GM18907 (cell line): ENCODE measurements around the gene CDC42BPB.

Experiments
- ATAC-seq: cut with Tn5 transposase; IDR thresholded peaks from one replicate; pipeline ENCODE4 v1.9.1; 2021; ENCODE audit warnings: mild to moderate bottlenecking, moderate library complexity; ENCODE audit not compliant: unreplicated experiment

CDC42BPB gene

GRCh38 chr14:103020271-103021170 lies 36.8 kb downstream of the CDC42BPB start:
- ATAC-seq: no peak

GRCh38 chr14:103019826-103020225 lies 37.5 kb downstream of the CDC42BPB start:
- ATAC-seq: no peak

GRCh38 chr14:103019236-103019635 lies 38.1 kb downstream of the CDC42BPB start:
- ATAC-seq: no peak

DNA sequence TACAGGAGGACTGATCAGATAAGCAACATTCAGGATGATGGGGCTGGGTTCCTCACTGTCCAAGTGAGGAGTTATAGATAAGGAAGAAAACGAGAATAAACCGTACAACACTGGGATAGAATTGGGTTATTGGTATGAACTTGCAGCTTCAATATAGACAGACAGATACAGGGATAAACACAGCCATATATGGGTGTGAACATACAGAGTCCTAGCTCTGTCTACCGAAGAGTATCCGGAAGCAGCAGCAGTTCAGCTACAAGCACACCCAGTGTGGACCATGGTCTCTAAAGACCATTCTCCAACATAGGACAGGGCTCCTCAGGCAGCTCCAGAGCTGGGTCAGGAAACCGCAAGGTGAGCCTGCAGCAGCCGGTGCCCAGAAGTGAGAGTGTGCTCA lies 40.8 kb downstream of the CDC42BPB start:
- no peak for ATAC-seq

DNA sequence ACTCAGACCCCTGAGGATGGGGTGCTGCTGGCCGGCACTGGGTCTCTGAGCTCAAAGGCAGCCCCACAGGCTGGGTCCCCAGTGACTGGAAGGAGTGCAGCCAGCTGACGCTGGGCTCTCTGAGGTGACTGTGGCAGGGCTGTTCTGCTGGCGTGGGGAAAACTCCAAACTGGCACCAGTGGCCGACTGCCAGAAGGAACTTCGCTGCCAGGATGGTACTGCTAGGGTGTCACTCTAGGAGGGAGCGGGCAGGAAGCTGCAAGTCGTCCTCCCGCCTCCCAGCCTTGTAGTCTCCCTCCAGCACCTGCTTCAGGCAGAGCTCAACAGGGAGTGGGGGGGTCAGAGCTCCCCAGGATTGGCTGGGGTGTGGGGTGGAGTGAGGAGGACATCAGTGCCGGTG lies 41.3 kb downstream of the CDC42BPB start:
- no peak for ATAC-seq

DNA sequence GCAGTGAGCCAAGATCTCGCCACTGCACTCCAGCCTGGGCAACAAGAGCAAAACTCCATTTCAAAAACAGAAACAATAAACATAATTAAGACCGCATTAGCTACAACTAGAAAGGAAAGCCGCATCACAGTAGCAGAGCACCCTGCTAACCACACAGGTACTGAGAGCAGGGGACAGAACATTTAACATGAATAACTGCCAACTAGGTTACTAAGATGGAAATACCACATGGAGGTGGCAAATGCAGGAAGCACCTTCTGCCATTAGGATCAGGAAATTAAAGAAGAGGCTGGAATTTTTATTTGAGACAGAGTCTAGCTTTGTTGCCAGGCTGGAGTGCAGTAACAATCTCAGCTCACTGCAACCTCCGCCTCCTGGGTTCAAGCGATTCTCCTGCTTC lies 41.9 kb downstream of the CDC42BPB start:
- ATAC-seq: no peak

DNA sequence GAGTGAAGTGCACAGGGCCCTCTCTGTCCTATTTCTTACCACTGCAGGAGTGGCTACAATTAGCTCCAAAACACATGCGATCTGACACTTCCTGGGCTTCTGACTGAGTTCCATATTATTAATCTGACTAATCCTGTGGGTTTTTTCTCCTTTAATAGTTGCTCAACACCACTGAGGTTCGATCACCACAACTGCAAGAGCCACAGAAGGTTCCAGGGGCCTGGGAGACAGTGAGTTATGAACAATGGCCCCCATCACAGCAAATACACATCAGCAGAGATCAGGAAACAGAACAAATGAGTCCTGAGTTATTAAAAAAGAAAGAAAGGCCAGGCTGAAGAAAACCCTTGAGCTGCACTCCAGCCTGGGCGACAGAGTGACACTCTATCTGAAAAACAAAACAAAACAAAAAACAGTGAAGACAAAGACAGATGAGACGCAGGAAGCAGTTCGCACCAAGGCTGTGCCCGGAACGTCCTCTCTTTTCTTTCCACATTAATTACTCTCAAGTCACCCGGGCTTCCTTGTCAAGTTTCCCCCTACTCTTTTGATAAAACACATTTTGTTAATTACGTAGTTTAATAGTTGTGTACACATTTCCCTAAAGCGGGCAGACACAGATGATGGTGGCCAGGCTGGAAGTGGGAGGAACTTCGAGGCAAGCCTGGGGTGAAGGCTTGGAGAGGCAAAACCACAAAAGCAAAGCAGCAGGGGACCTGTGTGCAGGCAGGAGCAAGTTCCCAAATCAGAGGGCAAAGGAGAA lies 42.7 kb downstream of the CDC42BPB start:
- ATAC-seq: no peak

DNA sequence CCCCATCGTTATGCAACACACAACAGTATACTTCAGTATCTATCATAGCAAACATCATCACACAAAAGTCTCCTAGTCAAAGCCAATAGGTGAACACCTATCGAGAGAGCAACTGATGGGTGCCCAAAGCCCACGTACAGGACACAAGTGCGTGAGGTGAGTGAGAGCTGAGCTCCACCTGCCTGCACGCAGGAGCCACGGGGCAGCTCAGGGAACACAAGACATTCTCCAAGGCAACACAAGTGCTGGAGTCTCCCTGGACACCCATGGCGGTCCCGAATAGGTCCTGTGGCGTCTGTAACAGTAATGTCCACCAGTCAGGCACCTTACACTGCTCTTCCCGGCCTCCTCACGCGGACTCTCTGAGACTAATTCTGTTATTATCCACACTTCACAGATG lies 44.3 kb downstream of the CDC42BPB start:
- no peak for ATAC-seq

DNA sequence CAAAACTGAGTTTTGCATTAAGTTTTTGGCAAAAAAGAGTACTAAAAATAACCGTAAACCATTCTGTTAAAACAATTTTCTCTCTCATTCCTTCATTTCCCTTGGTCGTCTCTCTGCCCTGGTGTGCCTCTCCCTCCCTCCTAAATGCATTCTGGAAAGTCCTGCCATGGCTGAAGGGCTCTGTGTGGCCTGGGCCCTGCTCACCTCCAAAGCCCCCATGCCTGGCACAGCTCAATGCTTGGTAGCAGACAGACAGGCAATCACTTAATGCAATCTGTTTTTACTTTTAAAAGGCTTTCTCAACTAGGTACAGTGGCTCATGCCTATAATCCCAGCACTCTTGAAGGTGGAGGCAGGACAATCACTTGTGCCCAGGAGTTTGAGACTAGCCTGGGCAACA lies 47.8 kb downstream of the CDC42BPB start:
- no peak for ATAC-seq

DNA sequence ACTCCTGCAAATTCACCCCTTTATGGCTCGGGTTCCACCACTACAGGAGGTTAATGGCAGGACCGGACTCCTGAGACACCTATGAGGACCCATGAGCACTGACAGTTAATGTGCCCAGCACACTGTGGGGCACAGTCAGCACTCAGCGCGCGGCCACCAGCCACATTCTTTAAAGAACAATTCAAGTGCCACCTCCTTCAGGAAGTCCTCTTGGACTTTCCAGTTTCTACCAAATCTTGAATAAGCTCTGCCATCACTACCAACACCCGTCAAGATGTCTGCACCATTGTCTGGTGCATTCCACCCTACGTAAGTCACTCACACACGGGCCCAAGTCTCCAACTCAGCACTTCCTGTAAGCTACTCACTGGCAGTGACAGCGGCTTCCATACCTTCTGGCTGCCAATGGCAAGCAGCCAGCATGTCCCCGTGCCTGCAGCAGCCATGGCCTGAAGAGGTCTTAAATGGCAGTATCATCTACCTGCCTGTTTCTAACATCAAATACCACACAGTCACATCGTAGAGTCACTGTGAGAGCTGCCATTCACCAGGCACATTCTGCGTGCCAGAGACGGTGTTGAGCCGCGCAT lies 48.5 kb downstream of the CDC42BPB start:
- no peak for ATAC-seq

- no peak for ATAC-seq
Measured at GRCh38 chr14:103008126-103008525, 49.2 kb downstream of the CDC42BPB start.

DNA sequence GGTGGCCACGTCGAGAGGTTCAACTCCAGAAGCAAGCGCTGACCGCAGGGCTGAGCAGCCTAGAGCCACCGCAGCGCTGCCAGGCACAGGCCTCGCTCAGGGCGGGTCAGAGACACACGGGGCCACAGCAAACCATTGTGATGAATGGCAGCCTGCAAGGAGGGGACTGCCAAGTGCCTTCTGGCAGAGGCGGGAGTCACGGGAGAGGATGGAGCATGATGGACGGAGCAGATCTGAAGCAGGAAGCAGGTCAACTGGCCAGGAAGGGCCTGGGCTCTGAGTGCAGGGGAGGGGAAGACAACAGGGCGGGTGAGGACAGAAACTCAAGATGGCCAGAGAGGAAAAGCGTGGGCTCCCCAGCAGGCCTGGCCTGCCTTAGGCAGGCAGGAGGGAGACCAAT lies 49.8 kb downstream of the CDC42BPB start:
- ATAC-seq: no peak

DNA sequence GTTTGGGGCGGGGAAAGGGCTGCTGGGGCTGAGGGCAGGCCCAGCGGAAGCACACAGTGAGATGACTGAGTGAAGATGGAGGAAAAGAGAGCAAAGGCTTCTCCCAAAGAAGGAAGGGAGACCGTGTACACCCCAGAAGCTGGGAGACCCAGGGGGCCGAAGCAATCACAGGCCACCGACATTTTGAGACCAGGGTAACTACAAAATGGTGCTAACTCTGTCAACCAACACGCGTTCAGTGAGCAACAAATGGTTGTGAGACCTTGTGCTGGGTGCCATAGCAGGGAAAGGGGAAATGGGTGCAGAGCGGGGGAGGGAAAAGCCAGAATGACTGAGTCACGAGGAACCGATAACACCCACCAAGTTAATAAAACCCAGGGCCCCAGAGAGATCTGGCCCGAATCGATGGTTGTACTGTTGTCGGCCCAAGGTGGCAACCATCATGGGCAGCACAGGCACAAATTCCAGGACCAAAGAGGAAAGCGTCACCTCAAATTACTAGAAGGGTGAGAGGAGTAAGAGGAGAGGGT lies 50.3 kb downstream of the CDC42BPB start:
- ATAC-seq: no peak

DNA sequence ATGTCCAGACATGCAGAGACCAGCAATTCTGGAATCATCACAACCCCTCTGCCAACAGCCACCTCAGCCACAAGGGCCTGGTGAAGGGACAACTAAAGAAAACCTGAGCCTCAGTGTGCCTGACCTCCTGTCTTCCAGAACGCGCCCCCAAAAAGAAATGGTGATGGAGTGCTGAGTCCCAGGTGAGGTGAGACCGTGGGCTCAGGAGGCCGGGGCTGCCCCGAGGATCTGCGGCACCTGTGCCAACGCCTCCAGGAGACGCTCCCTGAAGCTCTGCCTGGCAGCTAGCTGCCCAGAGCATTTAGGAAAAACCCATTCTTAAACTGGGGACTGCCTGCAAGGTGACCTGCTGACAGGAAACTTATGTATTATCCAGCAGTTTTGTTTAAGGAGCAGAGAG lies 51.2 kb downstream of the CDC42BPB start:
- ATAC-seq: no peak

DNA sequence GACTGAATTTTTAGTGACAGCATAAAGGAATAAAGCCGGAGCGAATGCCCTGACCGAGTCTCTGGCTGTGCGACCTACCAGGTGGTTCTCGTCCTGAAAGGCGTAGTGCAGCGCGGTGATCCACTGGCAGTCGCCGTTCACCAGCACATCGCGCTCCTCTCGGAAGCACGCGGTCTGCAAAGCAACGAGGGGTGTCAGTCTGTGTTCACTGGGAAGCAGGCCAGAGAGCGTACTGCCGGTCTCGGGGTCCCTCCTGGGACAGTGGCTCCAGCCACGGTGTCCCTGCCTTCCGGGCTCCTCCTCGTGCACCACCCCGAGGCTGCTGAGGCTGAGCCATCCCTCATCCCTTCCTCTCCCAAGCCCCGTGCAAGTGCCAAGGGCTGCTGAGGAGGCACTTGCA lies 53.5 kb downstream of the CDC42BPB start:
- no peak for ATAC-seq

DNA sequence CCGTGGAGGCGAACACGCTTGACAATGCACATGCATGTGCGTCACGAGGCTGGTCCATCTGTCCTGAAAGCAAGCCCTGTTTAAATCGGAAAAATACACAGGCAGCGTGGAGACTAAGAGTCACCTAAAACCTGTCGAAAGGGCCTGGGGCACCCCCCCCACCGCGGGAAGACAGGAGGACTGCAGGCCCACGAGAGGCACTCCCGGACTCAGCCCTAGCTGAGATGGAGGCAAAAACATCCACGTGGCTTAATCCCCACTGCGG lies 54.1 kb downstream of the CDC42BPB start:
- no peak for ATAC-seq

DNA sequence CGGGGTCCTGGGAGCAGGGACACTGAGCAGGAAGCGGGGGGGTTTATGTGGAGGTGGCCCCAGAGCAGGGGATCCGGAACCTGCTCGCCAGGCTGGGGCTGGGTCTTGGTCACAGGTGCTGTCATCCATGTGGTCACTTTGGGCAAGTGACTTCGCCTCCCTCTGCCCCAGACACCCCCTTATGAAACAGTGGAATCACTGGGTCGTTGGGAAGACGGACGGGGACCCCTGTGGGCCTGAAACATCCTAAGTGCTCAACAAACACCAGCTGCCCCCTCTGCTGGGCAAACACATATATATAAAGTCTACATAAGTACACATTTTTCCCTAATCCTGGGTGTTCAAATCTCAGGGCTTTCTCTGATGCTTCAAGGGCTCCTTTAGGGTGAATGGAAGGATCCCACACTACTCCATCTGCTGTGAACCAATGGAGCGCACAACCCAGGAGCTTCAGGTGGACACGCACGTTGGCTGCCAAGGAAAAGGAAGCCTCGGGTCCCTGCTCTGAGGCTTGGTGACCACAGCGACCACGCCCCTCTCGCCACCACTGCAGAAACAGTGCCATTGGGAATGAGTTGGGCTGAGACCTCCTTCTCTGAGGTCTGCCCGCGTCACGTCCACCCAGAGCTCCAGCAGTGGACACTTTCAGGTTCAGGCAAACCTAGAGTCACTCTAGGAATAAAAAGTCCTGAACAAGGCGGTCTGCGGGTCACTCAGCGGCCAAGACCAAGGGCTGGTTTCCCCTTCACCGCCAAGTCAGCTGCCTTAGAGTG lies 54.6 kb downstream of the CDC42BPB start:
- no peak for ATAC-seq

GRCh38 chr14:103001651-103002396 lies 55.5 kb downstream of the CDC42BPB start:
- ATAC-seq: no peak

DNA sequence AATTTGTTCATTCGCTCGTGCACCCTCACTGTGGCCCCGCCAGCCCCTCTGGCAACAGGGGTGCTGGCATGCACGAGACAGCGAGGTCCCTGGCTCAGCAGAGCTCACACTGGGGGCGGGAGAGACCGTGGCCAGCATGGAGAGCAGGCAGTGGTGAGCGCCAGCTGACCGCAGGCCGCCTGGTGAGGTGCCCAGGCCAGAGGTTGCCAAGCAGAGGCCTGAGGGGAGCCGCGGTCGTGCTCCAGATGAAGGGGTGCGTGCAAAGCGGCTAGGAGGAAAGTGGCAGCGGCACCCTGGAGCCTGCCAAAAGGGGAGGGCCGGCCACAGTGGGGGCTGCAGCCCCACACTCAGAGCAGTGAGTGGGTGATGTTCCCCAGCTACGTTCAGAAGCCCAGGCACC lies 56.1 kb downstream of the CDC42BPB start:
- no peak for ATAC-seq

DNA sequence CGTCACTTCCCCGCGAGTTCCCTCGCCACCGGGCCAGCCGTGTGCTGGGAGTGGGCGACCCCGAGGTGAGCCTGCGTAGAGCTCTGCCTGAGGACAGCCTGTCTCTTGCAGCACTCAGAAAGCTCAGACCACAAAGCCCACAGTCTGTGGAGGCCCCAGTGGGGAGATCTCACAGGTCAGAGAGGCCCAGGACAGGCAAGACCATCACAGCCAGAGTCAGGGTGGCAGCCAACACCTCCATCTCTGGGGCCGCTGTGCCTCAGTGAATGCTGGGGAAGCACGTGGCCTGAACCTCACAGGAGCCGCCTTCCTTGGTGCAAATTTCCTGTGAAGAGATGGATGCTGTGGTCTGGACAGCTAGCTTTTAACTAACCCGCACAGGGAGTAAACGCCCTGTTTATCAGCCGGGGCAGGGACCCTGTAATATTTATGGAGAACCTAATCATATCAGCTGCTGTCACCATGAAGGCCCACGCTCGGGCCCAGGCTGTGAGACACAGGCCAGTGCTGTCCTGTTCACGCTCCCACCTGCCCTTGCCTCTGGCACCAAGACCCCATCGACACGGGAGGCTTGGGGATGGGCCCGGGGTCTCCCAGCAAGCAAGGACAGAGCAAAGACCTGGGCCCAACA lies 56.9 kb downstream of the CDC42BPB start:
- ATAC-seq: no peak
